Karpas-422 (cell line): Measurements from ENCODE around the gene ZBTB49. TPM values are rescaled to one million over a fixed set of nuclear protein-coding genes. Genes with fewer than 3 reads are reported as not detected.
"Not testable (repeated sequence)": the region's sequence is repeated elsewhere in the genome, so short reads cannot be mapped to it uniquely, and the experiment has no call there.

ENCODE experiments used
- DNase-seq: peaks from one replicate; pipeline ENCODE4 v3.0.0-alpha.2; 2015
- H2AFZ ChIP-seq: fragments of 200-600 bp; sonication (generic); 2 replicates; pipeline ENCODE4 v1.6.1; 2014; ENCODE audit warnings: antibody characterized with exemption, low read length, mixed read lengths
- H3K27ac ChIP-seq: fragments of 200-600 bp; sonication (generic); 2 replicates; pipeline ENCODE4 v1.5.1; 2014; ENCODE audit warnings: mild to moderate bottlenecking, low read length, moderate library complexity
- H3K27me3 ChIP-seq: fragments of 200-600 bp; sonication (generic); 2 replicates; pipeline ENCODE4 v1.6.1; 2014; ENCODE audit warnings: low read length, mixed read lengths
- H3K36me3 ChIP-seq: fragments of 200-600 bp; sonication (generic); 2 replicates; pipeline ENCODE4 v1.6.1; 2014; ENCODE audit warnings: low read length, mixed read lengths; ENCODE audit not compliant: insufficient read depth
- H3K4me1 ChIP-seq: fragments of 200-600 bp; sonication (generic); 2 replicates; pipeline ENCODE4 v1.6.1; 2014; ENCODE audit warnings: mild to moderate bottlenecking, low read length, mixed read lengths
- H3K4me2 ChIP-seq: fragments of 200-600 bp; sonication (generic); 2 replicates; pipeline ENCODE4 v1.6.1; 2014; ENCODE audit warnings: low read length, low read depth, mild to moderate bottlenecking; ENCODE audit not compliant: poor library complexity, severe bottlenecking
- H3K4me3 ChIP-seq: fragments of 200-600 bp; sonication (generic); 2 replicates; pipeline ENCODE4 v1.5.1; 2014; ENCODE audit warnings: mild to moderate bottlenecking, antibody characterized with exemption, low read length, mixed read lengths
- H3K79me2 ChIP-seq: fragments of 200-600 bp; sonication (generic); 2 replicates; pipeline ENCODE4 v1.6.1; 2014; ENCODE audit warnings: mild to moderate bottlenecking, low read length, mixed read lengths
- H3K9ac ChIP-seq: fragments of 200-600 bp; sonication (generic); 2 replicates; pipeline ENCODE4 v1.6.0; 2014; ENCODE audit warnings: low read length
- H3K9me2 ChIP-seq: fragments of 200-600 bp; sonication (generic), shearing (Covaris generic); replicated peaks from 2 replicates; pipeline ENCODE4 v1.6.0; 2014; ENCODE audit warnings: mild to moderate bottlenecking, low read length, moderate library complexity; ENCODE audit not compliant: insufficient read depth
- H3K9me3 ChIP-seq: fragments of 300-700, 200-600 bp; sonication (generic); 2 replicates; pipeline ENCODE4 v1.6.1; 2014; ENCODE audit warnings: low read length, mixed read lengths
- H4K20me1 ChIP-seq: fragments of 200-600 bp; sonication (generic); 2 replicates; pipeline ENCODE4 v1.6.1; 2014; ENCODE audit warnings: mild to moderate bottlenecking, antibody characterized with exemption, low read length, low read depth; ENCODE audit not compliant: insufficient read depth
- total RNA-seq: library from RNA; depleted of rRNA; stranded (reverse); fragments of >200 nt; shearing (Covaris generic); gene quantifications from 2 replicates; pipeline ENCODE4 v1.2.3, GENCODE V29; 2014; ENCODE audit warnings: low replicate concordance

ZBTB49 gene
- total RNA-seq, 1 experiment from 2014 or later, result 6.7 TPM

- Histone ChIP-seq H3K27me3 (no peaks in the 10 kb centered on the region), H3K4me1 (peaks cover 24% of the 10 kb centered on the region), H3K4me2 (no peak overlapping the region), H3K79me2 (no peaks in the 10 kb centered on the region), H3K4me3 (no peak overlapping the region), H3K9ac (no peak overlapping the region), H3K27ac (no peak overlapping the region), H3K36me3 (no peaks in the 10 kb centered on the region), H4K20me1 (no peaks in the 10 kb centered on the region), H2AFZ (no peak overlapping the region), H3K9me3 (no peaks in the 10 kb centered on the region), H3K9me2 (no peaks in the 10 kb centered on the region)
- DNase-seq, result no peak
Observed at GRCh38 chr4:4343038-4343437, 53.0 kb downstream of the ZBTB49 start.

GRCh38 chr4:4344915-4345527 is 55.0 kb downstream of the ZBTB49 start:
- Histone ChIP-seq H3K4me1 (peaks cover 24% of the 10 kb centered on the region), H3K27ac (peak overlapping the region; percentile 49; the same call in 1 of the 2 replicates)

GRCh38 chr4:4347585-4347984 is 57.5 kb downstream of the ZBTB49 start:
- Histone ChIP-seq H3K9me2 (no peaks in the 10 kb centered on the region), H3K27me3 (no peaks in the 10 kb centered on the region), H3K27ac (no peak overlapping the region), H2AFZ (no peak overlapping the region), H3K9ac (no peak overlapping the region), H4K20me1 (no peaks in the 10 kb centered on the region), H3K79me2 (no peaks in the 10 kb centered on the region), H3K36me3 (no peaks in the 10 kb centered on the region), H3K4me1 (peaks cover 24% of the 10 kb centered on the region), H3K4me3 (no peak overlapping the region), H3K9me3 (no peaks in the 10 kb centered on the region), H3K4me2 (no peak overlapping the region)
- DNase-seq, result no peak

More at GRCh38 chr4:4344915-4345527, 55.0 kb downstream of the ZBTB49 start:
- Histone ChIP-seq H3K79me2 (no peaks in the 10 kb centered on the region), H3K9ac (no peak overlapping the region), H3K4me3 (0 out of 2 replicates have a peak overlapping the region, but pooled peaks have one; percentile 1), H2AFZ (no peak overlapping the region), H3K36me3 (no peaks in the 10 kb centered on the region), H3K9me2 (no peaks in the 10 kb centered on the region), H3K9me3 (no peaks in the 10 kb centered on the region), H3K4me2 (peak overlapping the region; percentile 46), H4K20me1 (no peaks in the 10 kb centered on the region), H3K27me3 (no peaks in the 10 kb centered on the region)
- peak; percentile 71 for DNase-seq

- not testable (repeated sequence) for H2AFZ ChIP-seq, H3K4me2 ChIP-seq, H3K27me3 ChIP-seq, H3K9me2 ChIP-seq, H3K9ac ChIP-seq, H3K79me2 ChIP-seq, H4K20me1 ChIP-seq, H3K36me3 ChIP-seq, H3K27ac ChIP-seq, H3K9me3 ChIP-seq, DNase-seq, H3K4me3 ChIP-seq
- H3K4me1 ChIP-seq, result peaks cover 19% of the 10 kb centered on the region
Observed at GRCh38 chr4:4348585-4348984, 58.5 kb downstream of the ZBTB49 start.

- Histone ChIP-seq H3K9ac (no peak overlapping the region), H3K9me3 (no peaks in the 10 kb centered on the region), H3K79me2 (no peaks in the 10 kb centered on the region), H3K27ac (no peak overlapping the region), H3K4me2 (no peak overlapping the region), H3K36me3 (no peaks in the 10 kb centered on the region), H4K20me1 (no peaks in the 10 kb centered on the region), H3K9me2 (no peaks in the 10 kb centered on the region), H2AFZ (no peak overlapping the region), H3K27me3 (no peaks in the 10 kb centered on the region), H3K4me1 (peaks cover 11% of the 10 kb centered on the region), H3K4me3 (no peak overlapping the region)
- DNase-seq, result no peak
Observed at GRCh38 chr4:4349867-4350266, 59.8 kb downstream of the ZBTB49 start.

GRCh38 chr4:4350909-4351308 is 60.9 kb downstream of the ZBTB49 start:
- H3K27ac ChIP-seq, result no peak overlapping the region
- no peaks in the 10 kb centered on the region for H3K27me3 ChIP-seq
- H3K9me2 ChIP-seq, result no peaks in the 10 kb centered on the region
- no peak overlapping the region for H3K4me3 ChIP-seq
- H3K79me2 ChIP-seq, result no peaks in the 10 kb centered on the region
- H3K9ac ChIP-seq, result no peak overlapping the region
- H3K4me2 ChIP-seq, result no peak overlapping the region
- H2AFZ ChIP-seq, result no peak overlapping the region
- no peaks in the 10 kb centered on the region for H4K20me1 ChIP-seq
- no peaks in the 10 kb centered on the region for H3K9me3 ChIP-seq
- DNase-seq, result no peak
- peaks cover under 1% of the 10 kb centered on the region for H3K4me1 ChIP-seq
- no peaks in the 10 kb centered on the region for H3K36me3 ChIP-seq

- H3K4me1 ChIP-seq, result peaks cover 11% of the 10 kb centered on the region
- no peak overlapping the region for H3K4me2 ChIP-seq
- no peak for DNase-seq
- no peaks in the 10 kb centered on the region for H3K36me3 ChIP-seq
- no peak overlapping the region for H3K9ac ChIP-seq
- no peak overlapping the region for H3K4me3 ChIP-seq
- no peak overlapping the region for H2AFZ ChIP-seq
- no peak overlapping the region for H3K27ac ChIP-seq
- no peaks in the 10 kb centered on the region for H4K20me1 ChIP-seq
- no peaks in the 10 kb centered on the region for H3K27me3 ChIP-seq
- H3K79me2 ChIP-seq, result no peaks in the 10 kb centered on the region
- H3K9me2 ChIP-seq, result no peaks in the 10 kb centered on the region
- no peaks in the 10 kb centered on the region for H3K9me3 ChIP-seq
Observed at GRCh38 chr4:4355302-4355701, 65.3 kb downstream of the ZBTB49 start.

GRCh38 chr4:4356106-4357041 is 66.3 kb downstream of the ZBTB49 start:
- Histone ChIP-seq H3K4me1 (peaks cover 11% of the 10 kb centered on the region), H3K9me3 (no peaks in the 10 kb centered on the region), H2AFZ (no peak overlapping the region), H3K27me3 (no peaks in the 10 kb centered on the region), H3K9ac (no peak overlapping the region), H3K27ac (no peak overlapping the region), H3K36me3 (no peaks in the 10 kb centered on the region), H4K20me1 (no peaks in the 10 kb centered on the region), H3K79me2 (no peaks in the 10 kb centered on the region), H3K4me2 (no peak overlapping the region), H3K4me3 (no peak overlapping the region), H3K9me2 (no peaks in the 10 kb centered on the region)
- DNase-seq, result no peak
